HL-60 (cell line): ENCODE data around the gene ZNF776.

Source experiments
- CTCF ChIP-seq: IDR thresholded peaks from one replicate; pipeline ENCODE4 v1.5.1; 2011; ENCODE audit warnings: low read length, control low read depth, inconsistent platforms; ENCODE audit not compliant: insufficient read depth
- POLR2AphosphoS5 ChIP-seq: IDR thresholded peaks from 2 replicates; pipeline ENCODE4 v1.6.1; 2012; ENCODE audit warnings: low read depth
- REST ChIP-seq: IDR thresholded peaks from 2 replicates; pipeline ENCODE4 v1.6.1; 2012; ENCODE audit warnings: low read depth; ENCODE audit not compliant: insufficient replicate concordance
- SPI1 ChIP-seq: IDR thresholded peaks from 2 replicates; pipeline ENCODE4 v1.6.1; 2012; ENCODE audit warnings: low read depth, mild to moderate bottlenecking, borderline replicate concordance

GRCh38 chr19:57786906-57787305 lies 40.3 kb downstream of the ZNF776 start:
- TF ChIP-seq POLR2AphosphoS5 (no peak), CTCF (no peak), REST (no peak), SPI1 (no peak)
